Hematopoietic multipotent progenitor cell (in vitro differentiated cells): Measurements from ENCODE around the gene ANKRD60. TPM values are rescaled to one million over a fixed set of nuclear protein-coding genes. Genes with fewer than 3 reads are reported as not detected.

Experiments
- DNase-seq, 3 donors: peaks; one replicate each; pipeline ENCODE4 v3.0.0-alpha.2; 2011 to 2015; ENCODE audit warnings: low read depth in 2 of 3, low spot score in 2 of 3
- total RNA-seq: library from RNA; depleted of rRNA; stranded (reverse); fragments of >200 nt; gene quantifications from one replicate; pipeline ENCODE4 v1.2.3, GENCODE V29; 2012

Gene ANKRD60
- total RNA-seq, 1 donor = not detected

- DNase-seq = no peak
Measured at GRCh38 chr20:58245181-58245891, 16.9 kb upstream of the ANKRD60 start.

GRCh38 chr20:58244517-58245030, 16.1 kb upstream of the ANKRD60 start:
- DNase-seq = no peak

- DNase-seq = no peak
Measured at GRCh38 chr20:58243653-58244410, 15.4 kb upstream of the ANKRD60 start.

DNA sequence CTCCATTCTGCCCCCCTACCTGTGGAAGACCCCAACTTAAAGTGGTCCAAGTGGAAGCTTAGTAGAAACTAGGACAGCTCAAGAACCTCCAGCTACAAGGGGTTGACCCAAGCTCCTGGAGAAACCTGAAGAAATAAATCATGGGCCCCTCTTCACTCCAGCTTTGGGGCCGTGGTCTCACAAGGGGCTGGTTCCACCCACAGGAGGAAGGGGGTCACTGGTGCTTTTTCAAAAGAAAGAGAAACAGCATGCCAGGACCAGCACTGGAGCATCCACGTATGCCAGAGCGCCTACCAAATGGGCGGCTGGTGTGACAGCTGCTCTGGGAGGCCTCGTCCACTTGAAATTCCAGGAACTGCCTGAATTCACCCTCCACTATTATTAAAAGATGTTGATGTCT, 14.4 kb upstream of the ANKRD60 start:
- DNase-seq = no peak

- no peak for DNase-seq
Measured at GRCh38 chr20:58241766-58242465, 13.5 kb upstream of the ANKRD60 start.

GRCh38 chr20:58240471-58240870, 12.0 kb upstream of the ANKRD60 start:
- DNase-seq = no peak

DNA sequence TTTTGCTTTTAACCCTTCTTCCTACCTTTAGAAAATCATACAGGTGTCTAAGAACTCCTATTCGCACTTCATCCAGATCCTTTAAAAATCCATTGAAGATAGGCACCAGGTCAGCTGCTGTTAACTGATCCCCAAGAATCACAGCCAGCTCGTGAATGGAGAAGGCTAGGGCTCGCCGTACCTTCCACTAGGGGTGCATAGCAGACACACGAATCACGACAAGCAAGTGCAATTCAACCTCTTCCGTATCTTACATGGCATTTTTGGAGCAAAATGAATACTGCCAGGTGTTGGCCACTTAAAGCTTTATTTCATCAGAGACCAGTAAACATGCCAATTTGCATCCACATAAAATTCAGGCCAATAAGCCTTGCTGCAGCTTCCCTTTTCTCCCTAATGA, 10.8 kb upstream of the ANKRD60 start:
- DNase-seq = no peak

DNA sequence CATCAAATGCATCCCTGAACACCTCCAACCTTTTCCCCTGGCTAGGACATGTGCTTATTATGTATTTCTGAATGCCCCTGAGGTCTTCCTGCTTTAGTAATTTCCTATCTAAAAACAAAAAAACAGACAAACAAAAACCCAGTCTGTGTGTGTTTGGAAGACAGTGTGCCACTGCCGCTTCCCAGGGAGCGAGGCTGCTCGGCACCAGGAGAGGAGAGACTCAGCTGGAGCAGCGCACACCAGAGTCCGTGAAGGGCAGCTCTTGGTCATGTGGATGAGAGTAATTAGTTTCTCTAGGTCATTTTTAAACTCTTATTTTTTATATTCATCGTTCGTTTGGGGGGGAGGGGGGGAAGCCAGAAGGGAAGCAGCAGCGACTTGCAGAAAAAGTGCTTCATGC, 10.0 kb upstream of the ANKRD60 start:
- no peak for DNase-seq

DNA sequence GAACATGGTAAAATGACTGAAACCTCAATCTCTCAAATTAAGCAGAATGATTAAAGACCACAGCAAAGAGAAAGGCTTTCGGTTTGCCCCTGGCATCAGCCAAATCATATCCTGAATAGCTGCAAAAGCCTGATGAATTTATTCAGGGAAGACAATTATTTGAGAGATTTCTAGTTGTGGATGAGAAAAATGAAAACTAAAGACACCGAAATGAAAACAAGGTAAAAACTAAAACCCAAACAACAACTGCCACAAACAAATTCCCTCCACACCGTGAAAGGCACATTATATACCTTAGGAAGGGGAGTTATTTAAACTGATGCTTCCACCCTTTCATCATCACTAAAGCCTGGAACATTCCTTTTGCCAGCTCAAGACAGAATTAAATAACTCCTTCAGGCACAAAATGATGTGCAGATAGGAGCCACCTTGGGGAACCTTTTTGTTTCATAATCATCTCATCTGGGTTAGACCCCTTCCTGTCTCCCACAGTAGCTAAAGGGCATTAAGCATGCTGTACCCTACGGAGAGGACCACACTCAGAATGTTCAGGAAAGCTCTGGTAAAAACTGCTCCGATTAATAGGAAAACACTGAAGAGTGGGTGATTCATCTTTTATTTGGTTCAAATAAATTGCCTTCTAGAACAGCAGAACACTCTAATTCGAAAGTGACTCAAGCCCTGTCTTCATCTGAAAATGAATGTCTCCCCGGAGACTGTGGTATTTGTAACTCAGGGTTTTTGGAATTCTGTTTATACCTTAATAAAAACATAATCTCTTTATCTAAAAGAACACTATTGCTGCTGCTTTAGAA, 9.1 kb upstream of the ANKRD60 start:
- DNase-seq = no peak

DNA sequence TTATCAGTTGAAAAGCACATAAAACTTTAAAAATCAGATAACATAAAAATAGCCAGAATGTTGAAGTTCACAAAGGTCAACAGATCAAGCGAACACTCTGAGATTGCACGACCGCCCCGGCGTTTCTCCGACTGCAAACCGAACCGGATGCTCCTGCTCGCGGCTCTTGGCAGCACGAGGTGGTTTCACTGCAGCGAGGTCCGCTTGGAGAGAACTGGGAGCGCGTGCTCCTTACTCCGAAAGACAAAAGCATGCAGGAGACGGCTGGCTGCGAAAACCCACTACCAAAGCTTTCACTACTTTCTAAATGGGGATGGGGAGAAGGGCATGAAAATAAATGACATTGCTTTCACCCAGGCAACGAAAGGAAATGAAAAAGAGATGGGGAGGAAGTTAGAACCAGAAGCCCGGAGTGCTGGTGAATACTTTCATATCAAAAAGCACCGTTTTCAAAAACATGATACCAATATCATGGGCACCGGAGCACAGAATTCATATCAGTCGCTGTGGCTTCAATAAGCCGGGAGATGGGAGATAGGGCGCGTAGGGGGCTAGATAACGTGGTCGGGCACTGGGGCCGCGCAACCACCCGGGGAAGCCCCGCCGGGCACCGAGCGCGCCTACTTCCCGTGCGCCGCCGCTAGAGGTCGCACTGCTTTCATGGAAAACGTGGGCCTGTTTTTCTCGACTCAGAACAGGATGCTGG, 8.3 kb upstream of the ANKRD60 start:
- DNase-seq = peak; percentile 69 to 73 (median 72)

- no peak for DNase-seq
Measured at GRCh38 chr20:58235010-58235409, 6.6 kb upstream of the ANKRD60 start.

DNA sequence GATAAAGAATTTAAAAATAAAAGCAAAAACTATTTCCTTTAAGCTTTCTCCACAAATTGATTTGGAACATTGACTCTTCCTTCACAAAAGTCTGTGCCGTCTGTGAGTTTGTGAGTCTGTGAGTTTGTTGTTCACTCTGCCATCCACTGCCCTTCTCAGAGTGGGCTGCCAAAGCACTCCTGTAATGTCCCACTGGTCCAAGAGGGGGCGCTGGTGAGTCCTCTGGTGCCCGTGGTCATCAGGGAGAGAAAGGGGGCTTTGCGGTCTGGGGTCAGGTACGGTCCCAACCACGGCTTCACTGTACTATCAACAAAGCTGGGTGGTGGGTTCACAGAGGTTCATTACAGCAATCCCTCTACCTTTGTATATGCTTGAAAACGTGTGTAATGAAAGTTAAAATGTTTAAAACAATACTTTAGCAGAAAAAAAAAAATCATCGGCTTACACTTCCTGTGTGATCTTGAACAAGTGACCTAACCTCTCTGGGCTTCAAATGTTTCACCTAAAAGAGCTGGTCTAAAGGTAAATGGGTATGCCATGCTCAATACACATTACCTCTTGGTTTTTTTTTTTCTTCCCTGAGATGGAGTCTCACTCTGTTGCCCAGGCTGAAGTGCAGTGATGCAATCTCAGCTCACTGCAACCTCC, 5.6 kb upstream of the ANKRD60 start:
- peak in 1 of 3 donors; percentile 44 for DNase-seq

- DNase-seq = no peak
Measured at GRCh38 chr20:58233393-58233792, 4.9 kb upstream of the ANKRD60 start.

DNA sequence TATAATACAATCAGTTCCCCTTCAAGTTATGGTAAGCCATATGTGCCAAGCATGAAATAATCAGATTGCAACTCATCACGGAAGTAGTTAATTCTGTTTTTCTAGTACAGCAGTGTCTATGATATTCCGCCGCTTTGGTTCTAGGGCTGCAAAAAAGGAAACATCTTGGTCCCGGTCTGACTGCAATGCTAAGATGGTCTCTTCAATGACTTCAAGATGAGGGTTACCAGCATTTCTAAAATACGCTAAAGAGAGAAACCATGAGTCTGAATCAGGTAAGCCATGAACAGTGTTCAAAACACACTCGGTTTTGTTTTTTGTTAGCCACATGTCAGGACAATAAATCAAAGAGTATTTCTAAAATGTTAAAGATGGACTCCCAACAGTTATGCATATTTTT, 3.2 kb upstream of the ANKRD60 start:
- peak in 1 of 3 donors; percentile 59 for DNase-seq

DNA sequence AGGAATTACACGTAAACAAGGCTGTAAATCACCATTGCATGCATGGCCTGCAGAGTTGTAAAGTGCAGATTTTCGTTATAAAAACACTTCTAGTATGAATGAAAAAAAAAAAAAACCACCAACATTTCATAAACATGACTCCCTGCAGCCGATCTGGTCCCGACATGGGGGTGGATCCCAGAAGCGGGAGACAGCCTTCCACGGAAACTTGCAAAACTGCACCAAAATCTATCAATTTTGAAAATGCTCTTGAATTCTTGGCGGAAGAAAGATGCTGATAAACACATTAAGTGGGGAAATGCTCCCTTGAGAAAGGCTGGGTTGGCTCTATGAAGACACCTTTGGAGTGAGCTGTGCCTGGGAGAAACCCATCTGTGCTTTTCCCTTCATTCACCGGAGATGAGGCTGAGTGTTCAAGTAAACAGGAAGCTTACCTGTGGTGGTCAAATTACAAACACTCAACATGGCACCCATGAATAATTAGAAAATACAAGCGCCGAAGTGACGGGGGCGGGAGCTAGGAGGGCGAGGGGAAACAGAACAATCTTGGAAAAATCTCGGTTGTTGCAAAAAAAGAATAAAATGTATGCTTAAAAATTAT, 845 bp upstream of the ANKRD60 start:
- DNase-seq = peak in 1 of 3 donors; percentile 17

DNA sequence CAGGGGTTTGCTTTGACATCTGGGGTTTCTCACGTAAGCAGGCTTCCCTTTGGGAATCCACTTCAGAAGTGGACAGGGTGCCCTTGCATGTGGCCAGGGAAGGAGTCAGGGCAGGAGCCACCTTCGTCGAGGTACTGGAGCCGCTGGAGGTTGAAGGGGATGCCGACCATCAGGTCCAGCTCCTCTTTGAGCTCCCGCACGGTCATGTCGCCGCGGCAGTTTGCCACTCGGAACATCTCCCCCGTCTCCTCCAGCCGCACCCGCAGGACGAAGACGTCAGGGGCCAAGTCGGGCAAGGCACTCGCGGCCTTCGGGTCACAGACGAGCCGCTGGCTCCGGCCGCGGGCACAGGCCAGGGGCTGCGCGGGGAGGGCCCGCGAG, 360 bp downstream of the ANKRD60 start:
- DNase-seq = no peak

GRCh38 chr20:58227391-58228102, 906 bp downstream of the ANKRD60 start:
- no peak for DNase-seq

DNA sequence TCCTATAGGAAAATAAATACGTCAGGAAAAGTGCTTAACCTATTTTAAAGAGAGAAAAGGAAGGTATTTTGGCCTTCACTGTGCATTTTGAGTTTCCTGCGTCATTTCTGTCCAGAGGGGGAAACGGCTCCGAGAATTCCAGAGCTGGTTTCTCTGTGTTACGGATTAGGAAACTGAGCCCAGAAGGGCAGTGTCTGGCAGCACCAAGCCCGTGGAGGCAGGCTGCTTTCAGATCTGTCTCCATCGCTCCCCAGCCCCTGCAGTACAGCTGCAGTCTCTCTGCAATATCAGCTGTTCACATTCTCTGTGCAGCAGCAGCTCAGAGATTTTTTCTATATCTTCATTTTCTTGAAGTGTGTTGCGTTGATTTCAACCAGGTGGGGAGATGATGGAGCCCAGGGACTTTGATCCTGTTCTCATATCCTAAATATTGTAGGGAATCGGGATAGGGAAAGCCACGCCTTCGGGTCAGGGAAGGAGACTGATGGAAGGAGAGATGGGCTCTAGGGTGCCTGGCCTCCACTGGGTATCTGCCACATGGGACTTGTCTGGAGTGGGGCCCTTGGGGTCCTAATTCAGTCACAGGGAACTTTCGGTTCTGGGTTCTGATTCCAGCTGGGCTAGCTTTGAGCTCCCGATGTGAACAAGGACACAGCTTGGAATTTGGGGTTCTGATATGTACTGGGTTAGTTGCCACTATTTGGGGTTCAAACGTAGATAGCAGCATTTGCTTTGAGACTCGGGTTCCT, 2.8 kb downstream of the ANKRD60 start:
- DNase-seq = no peak
